Natural killer cell (primary cell): ENCODE results near the gene MIEN1. TPM values are rescaled to one million over a fixed set of nuclear protein-coding genes. Genes with fewer than 3 reads are reported as not detected.

Source experiments
- ATAC-seq, 3 donors: fragments of 150-1000 bp in 2 of 3; fragments of 200-7000 bp in 1 of 3; cut with Tn5 transposase; 1 replicate in 1 of 3; 2 replicates in 2 of 3; pipeline ENCODE4 v1.10.0; 2021; ENCODE audit warnings: mild to moderate bottlenecking in 2 of 3, moderate library complexity in 2 of 3
- DNase-seq, 2 donors: peaks; one replicate each; pipeline versions ENCODE4 v3.0.0 to v3.0.0-alpha.2; 2013 to 2021; ENCODE audit warnings: mixed read lengths in 1 of 2
- H3K27ac ChIP-seq: one replicate; pipeline ENCODE4 v1.5.1; 2013; ENCODE audit warnings: mild to moderate bottlenecking, low read length
- H3K27me3 ChIP-seq: one replicate; pipeline ENCODE4 v1.6.1; 2013; ENCODE audit warnings: low read length; ENCODE audit not compliant: control insufficient read depth, insufficient read depth
- H3K36me3 ChIP-seq: one replicate; pipeline ENCODE4 v1.6.1; 2013; ENCODE audit warnings: low read length; ENCODE audit not compliant: control insufficient read depth, insufficient read depth
- H3K4me1 ChIP-seq: one replicate; pipeline ENCODE4 v1.6.1; 2013; ENCODE audit warnings: low read length; ENCODE audit not compliant: control insufficient read depth, insufficient read depth
- H3K4me3 ChIP-seq: one replicate; pipeline ENCODE4 v1.5.1; 2013; ENCODE audit warnings: low read length
- H3K9me3 ChIP-seq: one replicate; pipeline ENCODE4 v1.6.1; 2013; ENCODE audit warnings: low read length; ENCODE audit not compliant: control insufficient read depth, insufficient read depth
- H3K27ac Mint-ChIP-seq, 2 donors: one replicate each; pipeline ENCODE4 v1.8.0; 2022; ENCODE audit warnings: mild to moderate bottlenecking in 2 of 2, mixed read lengths in 2 of 2, moderate library complexity in 1 of 2
- H3K27me3 Mint-ChIP-seq, 2 donors: one replicate each; pipeline ENCODE4 v1.8.0; 2022; ENCODE audit warnings: low read depth in 2 of 2, mixed read lengths in 2 of 2
- H3K36me3 Mint-ChIP-seq: one replicate; pipeline ENCODE4 v1.8.0; 2022; ENCODE audit warnings: mixed read lengths
- H3K4me1 Mint-ChIP-seq, 2 donors: one replicate each; pipeline ENCODE4 v1.8.0; 2022; ENCODE audit warnings: mixed read lengths in 2 of 2
- H3K4me3 Mint-ChIP-seq: one replicate; pipeline ENCODE4 v1.8.0; 2022; ENCODE audit warnings: mild to moderate bottlenecking, moderate library complexity, mixed read lengths
- H3K9me3 Mint-ChIP-seq, 2 donors: one replicate each; pipeline ENCODE4 v1.8.0; 2022; ENCODE audit warnings: mixed read lengths in 2 of 2
- CTCF ChIP-seq: fragments of 200-600 bp; IDR thresholded peaks from one replicate; pipeline ENCODE4 v1.8.0; 2022; ENCODE audit warnings: antibody characterized with exemption
- WGBS: methylation state at CpG from one replicate; pipeline ENCODE4 v1.1.7; 2013; ENCODE audit warnings: missing lambda C conversion rate; ENCODE audit not compliant: insufficient coverage; 5-methylcytosine and 5-hydroxymethylcytosine counted together
- intact Hi-C: fragments of 100-400 bp; cut with micrococcal nuclease; formaldehyde crosslinking; loops from one replicate; pipeline ENCODE4 v1.14.2; 2022
- total RNA-seq, 4 donors: library from RNA; stranded (reverse); fragments of 120-200 nt in 1 of 4; gene quantifications; one replicate each; pipeline versions ENCODE4 v1.2.3 to v1.2.4, GENCODE V29; 2013 to 2022

The MIEN1 gene
- total RNA-seq, 3 donors from 2014 or later (not counting 1 experiment from before 2014, with no cell fraction given): 48.8 to 55.2 (median 51.6) TPM

GRCh38 chr17:39687546-39688474 lies 42.5 kb downstream of the MIEN1 start, which contains the start of gene PGAP3:
Gene PGAP3 (minus strand): TSS chr17:39688057. CDS start chr17:39688014, 43 bp downstream.
- DNase-seq (peak; percentile 79 to 90), ATAC-seq (peak; percentile 94)
- peak within 1 kb of the TSS; percentile 90 for H3K4me3 ChIP-seq
- Mint-ChIP-seq H3K27ac (peak within 1 kb of the TSS; percentile 96 to 98), H3K4me1 (peaks cover 31% of the 10 kb centered on the region in 2 donors), H3K27me3 (no peaks in the 10 kb centered on the region), H3K36me3 (no peaks in the 10 kb centered on the region), H3K4me3 (peak within 1 kb of the TSS; percentile 93), H3K9me3 (no peaks in the 10 kb centered on the region)
- TF ChIP-seq CTCF: no peak
- H3K9me3 ChIP-seq: no peaks in the 10 kb centered on the region
- peak within 1 kb of the TSS; percentile 88 for H3K27ac ChIP-seq
- H3K36me3 ChIP-seq: peaks cover 7% of the 10 kb centered on the region
- intact Hi-C loops: no loop called here
- under 1% methylated on average over 42 of the region's 45 CpGs for WGBS
- peaks cover 17% of the 10 kb centered on the region for H3K4me1 ChIP-seq
- H3K27me3 ChIP-seq: no peaks in the 10 kb centered on the region

- WGBS: 73% methylated on average over 6 of the region's 6 CpGs
- Histone ChIP-seq H3K27me3 (no peaks in the 10 kb centered on the region), H3K4me1 (peaks cover 17% of the 10 kb centered on the region), H3K27ac (peak overlapping the region; percentile 88), H3K36me3 (peaks cover 10% of the 10 kb centered on the region), H3K9me3 (no peaks in the 10 kb centered on the region), H3K4me3 (peak overlapping the region; percentile 90)
- Mint-ChIP-seq H3K4me3 (peak overlapping the region; percentile 93), H3K27ac (peak overlapping the region; percentile 96 to 98), H3K36me3 (no peaks in the 10 kb centered on the region), H3K4me1 (peaks cover 31% of the 10 kb centered on the region in 2 donors), H3K27me3 (no peaks in the 10 kb centered on the region), H3K9me3 (no peaks in the 10 kb centered on the region)
- DNase-seq: no peak
- intact Hi-C loops: no loop called here
- TF ChIP-seq CTCF: no peak
- ATAC-seq: no peak
Observed at GRCh38 chr17:39687101-39687545, 43.2 kb downstream of the MIEN1 start.

- no peaks in the 10 kb centered on the region for H3K9me3 ChIP-seq
- TF ChIP-seq CTCF: no peak
- Mint-ChIP-seq H3K27ac (no peak overlapping the region), H3K4me3 (no peak overlapping the region), H3K27me3 (no peaks in the 10 kb centered on the region), H3K9me3 (no peaks in the 10 kb centered on the region), H3K36me3 (no peaks in the 10 kb centered on the region), H3K4me1 (peaks cover 46 to 49% of the 10 kb centered on the region in 2 donors)
- H3K36me3 ChIP-seq: peaks cover 10% of the 10 kb centered on the region
- no peaks in the 10 kb centered on the region for H3K27me3 ChIP-seq
- ATAC-seq (no peak), DNase-seq (no peak)
- intact Hi-C loops: no loop called here
- WGBS: 92% methylated on average over 12 of the region's 12 CpGs
- H3K4me3 ChIP-seq: no peak overlapping the region
- H3K27ac ChIP-seq: no peak overlapping the region
- peaks cover 32% of the 10 kb centered on the region for H3K4me1 ChIP-seq
Observed at GRCh38 chr17:39684369-39685192, 45.8 kb downstream of the MIEN1 start.
